K562 (cell line): Measurements from ENCODE around the gene CALY. TPM values are rescaled to one million over a fixed set of nuclear protein-coding genes. Genes with fewer than 3 reads are reported as not detected.

ENCODE experiments used
- ATF1 ChIP-seq, 2 experiments: fragments of 450-650 bp in 1 of 2; IDR thresholded peaks; 2 replicates each; pipeline ENCODE4 v1.6.1; 2016; ENCODE audit warnings: missing compliant biosample characterization in 1 of 2, missing genetic modification characterization in 1 of 2
- CCNT2 ChIP-seq: IDR thresholded peaks from 2 replicates; pipeline ENCODE4 v1.6.1; 2011; ENCODE audit warnings: borderline replicate concordance, low read depth, mild to moderate bottlenecking, moderate library complexity, mixed read lengths, low read length; ENCODE audit not compliant: insufficient read length; ENCODE audit errors: extremely low read depth
- CXXC5 ChIP-seq: fragments of 250-450 bp; sonication (Bioruptor Pico); IDR thresholded peaks from 2 replicates; pipeline ENCODE4 v1.8.0; 2022; ENCODE audit warnings: inconsistent platforms, mild to moderate bottlenecking, moderate library complexity
- DPF2 ChIP-seq: fragments of 450-650 bp; IDR thresholded peaks from 2 replicates; pipeline ENCODE4 v1.6.1; 2016
- HNRNPK ChIP-seq: fragments of 200-400 bp; formaldehyde crosslinking; IDR thresholded peaks from one replicate; pipeline ENCODE4 v1.6.1; 2018; ENCODE audit warnings: mild to moderate bottlenecking, low read depth, low read length; ENCODE audit not compliant: poor library complexity, severe bottlenecking
- MYNN ChIP-seq, 2 experiments: sonication (generic); formaldehyde crosslinking in 1 of 2; IDR thresholded peaks; 2 replicates each; pipeline versions ENCODE4 v1.5.0 to v1.6.1; 2016 to 2020; ENCODE audit warnings: antibody characterized with exemption in 1 of 2, missing genetic modification reagents in 1 of 2
- SMARCA4 ChIP-seq: fragments of 450-650 bp; IDR thresholded peaks from 2 replicates; pipeline ENCODE4 v1.6.1; 2016
- TCF3 ChIP-seq: sonication (generic); formaldehyde crosslinking; IDR thresholded peaks from 2 replicates; pipeline ENCODE4 v1.4.0; 2020; ENCODE audit warnings: mild to moderate bottlenecking, missing genetic modification reagents
- ZNF668 ChIP-seq: fragments of 250-450 bp; sonication (Bioruptor Pico); IDR thresholded peaks from 2 replicates; pipeline ENCODE4 v1.8.0; 2022; ENCODE audit warnings: mild to moderate bottlenecking, inconsistent platforms
- polyA plus RNA-seq, 8 experiments: library from polyadenylated mRNA; depleted of rRNA in 4 of 8; stranded (reverse) in 5 of 8; unstranded in 3 of 8; fragments of >200 nt; fragmentation: Nextera tagmentation in 2 of 8; fragmentation: Illumina TruSeq in 1 of 8; extraction: Ambion mirVana in 2 of 8; extraction: Trizol in 1 of 8; gene quantifications; 2 replicates each; pipeline versions ENCODE4 v1.2.1 to v1.2.3, GENCODE V29; 2011 to 2014; ENCODE audit warnings: inconsistent platforms in 1 of 8, missing spikeins in 1 of 8
- total RNA-seq, 7 experiments: library from RNA; depleted of rRNA in 6 of 7; stranded (reverse); fragments of >200 nt in 6 of 7; fragmentation: Illumina TruSeq in 2 of 7; extraction: Trizol in 2 of 7; gene quantifications; 2 replicates each; pipeline versions ENCODE4 v1.2.1 to v1.2.3, GENCODE V29; 2011 to 2021; ENCODE audit warnings: low replicate concordance in 1 of 7
- TF ChIP-seq, protein P1 (sequence below): sonication (generic); formaldehyde crosslinking; IDR thresholded peaks from 2 replicates; pipeline ENCODE4 v1.8.0; 2023; ENCODE audit warnings: mild to moderate bottlenecking, missing genetic modification reagents
- TF ChIP-seq, protein P2 (sequence below): sonication (generic); formaldehyde crosslinking; IDR thresholded peaks from 2 replicates; pipeline ENCODE4 v1.8.0; 2022; ENCODE audit warnings: missing genetic modification reagents, mild to moderate bottlenecking, moderate library complexity, borderline replicate concordance
- TF ChIP-seq, protein P3 (sequence below), 2 experiments: fragments of 450-650 bp; conservative IDR thresholded peaks; 2 replicates each; pipeline ENCODE4 v1.6.1; 2017; ENCODE audit warnings: mild to moderate bottlenecking in 2 of 2, moderate library complexity in 2 of 2
- TF ChIP-seq, protein P4 (sequence below): fragments of 200-800 bp; sonication (Bioruptor generic); IDR thresholded peaks from 2 replicates; pipeline ENCODE4 v1.6.1; 2017; ENCODE audit warnings: missing genetic modification characterization, missing compliant biosample characterization
- TF ChIP-seq, protein P5 (sequence below), 3 experiments: fragments of 200-800 bp in 1 of 3; sonication (Bioruptor generic) in 1 of 3; sonication (generic) in 1 of 3; formaldehyde crosslinking in 1 of 3; IDR thresholded peaks; 2 replicates each; pipeline versions ENCODE4 v1.6.1 to v1.8.0; 2016 to 2022; ENCODE audit warnings: mild to moderate bottlenecking in 2 of 3, missing compliant biosample characterization in 2 of 3, missing genetic modification characterization in 2 of 3, missing genetic modification reagents in 1 of 3

Gene CALY
- total and polyA plus RNA-seq, 9 of the 15 experiments (the other 6 are each of a cell fraction or from before 2014, with no cell fraction given) = not detected

DNA sequence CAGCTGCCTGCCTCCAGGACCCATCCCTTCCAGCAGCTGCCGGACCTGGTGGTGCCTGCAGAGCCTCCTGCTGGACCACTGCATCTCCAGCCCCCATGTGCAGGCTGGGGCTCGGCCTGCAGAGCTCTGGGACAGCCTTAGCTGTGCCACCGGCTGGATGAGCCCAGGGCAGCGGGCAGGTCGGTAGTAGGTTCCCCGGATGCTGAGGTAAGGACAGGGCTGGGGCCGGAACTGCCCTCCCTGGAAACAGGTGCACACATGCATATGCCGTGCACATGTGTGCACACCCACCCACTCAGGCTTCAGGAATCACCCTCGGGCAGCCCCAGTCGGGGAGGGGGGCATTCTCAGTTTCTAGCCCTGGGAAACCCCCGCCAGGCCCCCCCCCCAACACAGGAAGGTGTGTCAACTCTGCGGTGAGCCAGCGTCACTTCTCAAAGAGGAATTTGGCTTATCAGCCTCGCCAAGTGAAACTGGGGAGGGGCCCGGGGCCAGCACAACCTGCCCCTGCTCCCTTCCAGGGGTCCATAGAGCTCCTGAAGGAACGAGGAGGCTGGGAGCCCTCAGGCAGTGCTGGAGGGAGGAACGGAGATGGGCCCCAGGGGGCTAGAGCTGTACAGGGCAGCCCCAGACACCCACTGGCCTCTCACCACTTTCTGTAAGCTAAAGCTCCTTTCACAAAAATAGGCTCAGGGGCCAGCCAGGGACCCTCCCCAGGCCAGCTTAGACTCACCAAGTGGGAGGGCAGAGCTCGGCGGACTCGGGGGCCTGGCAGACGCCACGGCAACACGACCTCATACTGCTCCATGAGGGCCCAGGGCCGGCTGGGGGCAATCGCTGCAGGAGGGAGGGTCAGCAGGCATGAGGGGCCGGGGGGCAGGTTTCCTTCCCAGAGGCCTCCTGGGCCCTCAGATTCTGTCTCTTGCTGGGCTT is 61.7 kb downstream of the CALY start (continued):
- TF ChIP-seq, protein P1, sequence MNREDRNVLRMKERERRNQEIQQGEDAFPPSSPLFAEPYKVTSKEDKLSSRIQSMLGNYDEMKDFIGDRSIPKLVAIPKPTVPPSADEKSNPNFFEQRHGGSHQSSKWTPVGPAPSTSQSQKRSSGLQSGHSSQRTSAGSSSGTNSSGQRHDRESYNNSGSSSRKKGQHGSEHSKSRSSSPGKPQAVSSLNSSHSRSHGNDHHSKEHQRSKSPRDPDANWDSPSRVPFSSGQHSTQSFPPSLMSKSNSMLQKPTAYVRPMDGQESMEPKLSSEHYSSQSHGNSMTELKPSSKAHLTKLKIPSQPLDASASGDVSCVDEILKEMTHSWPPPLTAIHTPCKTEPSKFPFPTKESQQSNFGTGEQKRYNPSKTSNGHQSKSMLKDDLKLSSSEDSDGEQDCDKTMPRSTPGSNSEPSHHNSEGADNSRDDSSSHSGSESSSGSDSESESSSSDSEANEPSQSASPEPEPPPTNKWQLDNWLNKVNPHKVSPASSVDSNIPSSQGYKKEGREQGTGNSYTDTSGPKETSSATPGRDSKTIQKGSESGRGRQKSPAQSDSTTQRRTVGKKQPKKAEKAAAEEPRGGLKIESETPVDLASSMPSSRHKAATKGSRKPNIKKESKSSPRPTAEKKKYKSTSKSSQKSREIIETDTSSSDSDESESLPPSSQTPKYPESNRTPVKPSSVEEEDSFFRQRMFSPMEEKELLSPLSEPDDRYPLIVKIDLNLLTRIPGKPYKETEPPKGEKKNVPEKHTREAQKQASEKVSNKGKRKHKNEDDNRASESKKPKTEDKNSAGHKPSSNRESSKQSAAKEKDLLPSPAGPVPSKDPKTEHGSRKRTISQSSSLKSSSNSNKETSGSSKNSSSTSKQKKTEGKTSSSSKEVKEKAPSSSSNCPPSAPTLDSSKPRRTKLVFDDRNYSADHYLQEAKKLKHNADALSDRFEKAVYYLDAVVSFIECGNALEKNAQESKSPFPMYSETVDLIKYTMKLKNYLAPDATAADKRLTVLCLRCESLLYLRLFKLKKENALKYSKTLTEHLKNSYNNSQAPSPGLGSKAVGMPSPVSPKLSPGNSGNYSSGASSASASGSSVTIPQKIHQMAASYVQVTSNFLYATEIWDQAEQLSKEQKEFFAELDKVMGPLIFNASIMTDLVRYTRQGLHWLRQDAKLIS (CRISPR knock-in tag) = 0 out of 2 replicates have a peak, but pooled peaks have one; percentile 26
- TF ChIP-seq CCNT2 (peak; percentile 9), ATF1 (CRISPR knock-in tag; IDR thresholded peaks at IDR 0.05) (no peak), ATF1 (tag; IDR thresholded peaks at IDR 0.05) (peak; percentile 37; the same call in 1 of the 2 replicates), HNRNPK (no peak), TCF3 (peak; percentile 51), ZNF668 (CRISPR knock-in tag) (no peak), DPF2 (peak; percentile 37; the same call in 1 of the 2 replicates), MYNN (IDR thresholded peaks at IDR 0.05) (no peak), MYNN (CRISPR knock-in tag; IDR thresholded peaks at IDR 0.05) (no peak), SMARCA4 (0 out of 2 replicates have a peak, but pooled peaks have one; percentile 37), CXXC5 (CRISPR knock-in tag) (0 out of 2 replicates have a peak, but pooled peaks have one; percentile 26)
- TF ChIP-seq, protein P2, sequence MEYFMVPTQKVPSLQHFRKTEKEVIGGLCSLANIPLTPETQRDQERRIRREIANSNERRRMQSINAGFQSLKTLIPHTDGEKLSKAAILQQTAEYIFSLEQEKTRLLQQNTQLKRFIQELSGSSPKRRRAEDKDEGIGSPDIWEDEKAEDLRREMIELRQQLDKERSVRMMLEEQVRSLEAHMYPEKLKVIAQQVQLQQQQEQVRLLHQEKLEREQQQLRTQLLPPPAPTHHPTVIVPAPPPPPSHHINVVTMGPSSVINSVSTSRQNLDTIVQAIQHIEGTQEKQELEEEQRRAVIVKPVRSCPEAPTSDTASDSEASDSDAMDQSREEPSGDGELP (CRISPR knock-in tag) = peak; percentile 15; the same call in 1 of the 2 replicates
- TF ChIP-seq, protein P3, sequence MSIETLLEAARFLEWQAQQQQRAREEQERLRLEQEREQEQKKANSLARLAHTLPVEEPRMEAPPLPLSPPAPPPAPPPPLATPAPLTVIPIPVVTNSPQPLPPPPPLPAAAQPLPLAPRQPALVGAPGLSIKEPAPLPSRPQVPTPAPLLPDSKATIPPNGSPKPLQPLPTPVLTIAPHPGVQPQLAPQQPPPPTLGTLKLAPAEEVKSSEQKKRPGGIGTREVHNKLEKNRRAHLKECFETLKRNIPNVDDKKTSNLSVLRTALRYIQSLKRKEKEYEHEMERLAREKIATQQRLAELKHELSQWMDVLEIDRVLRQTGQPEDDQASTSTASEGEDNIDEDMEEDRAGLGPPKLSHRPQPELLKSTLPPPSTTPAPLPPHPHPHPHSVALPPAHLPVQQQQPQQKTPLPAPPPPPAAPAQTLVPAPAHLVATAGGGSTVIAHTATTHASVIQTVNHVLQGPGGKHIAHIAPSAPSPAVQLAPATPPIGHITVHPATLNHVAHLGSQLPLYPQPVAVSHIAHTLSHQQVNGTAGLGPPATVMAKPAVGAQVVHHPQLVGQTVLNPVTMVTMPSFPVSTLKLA (conservative IDR thresholded peaks at IDR 0.05) = 0 out of 4 replicates have a peak, but pooled peaks of 1 of the 2 experiments have one; percentile 21
- TF ChIP-seq, protein P4, sequence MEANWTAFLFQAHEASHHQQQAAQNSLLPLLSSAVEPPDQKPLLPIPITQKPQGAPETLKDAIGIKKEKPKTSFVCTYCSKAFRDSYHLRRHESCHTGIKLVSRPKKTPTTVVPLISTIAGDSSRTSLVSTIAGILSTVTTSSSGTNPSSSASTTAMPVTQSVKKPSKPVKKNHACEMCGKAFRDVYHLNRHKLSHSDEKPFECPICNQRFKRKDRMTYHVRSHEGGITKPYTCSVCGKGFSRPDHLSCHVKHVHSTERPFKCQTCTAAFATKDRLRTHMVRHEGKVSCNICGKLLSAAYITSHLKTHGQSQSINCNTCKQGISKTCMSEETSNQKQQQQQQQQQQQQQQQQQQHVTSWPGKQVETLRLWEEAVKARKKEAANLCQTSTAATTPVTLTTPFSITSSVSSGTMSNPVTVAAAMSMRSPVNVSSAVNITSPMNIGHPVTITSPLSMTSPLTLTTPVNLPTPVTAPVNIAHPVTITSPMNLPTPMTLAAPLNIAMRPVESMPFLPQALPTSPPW = peak; percentile 91
- TF ChIP-seq, protein P5, sequence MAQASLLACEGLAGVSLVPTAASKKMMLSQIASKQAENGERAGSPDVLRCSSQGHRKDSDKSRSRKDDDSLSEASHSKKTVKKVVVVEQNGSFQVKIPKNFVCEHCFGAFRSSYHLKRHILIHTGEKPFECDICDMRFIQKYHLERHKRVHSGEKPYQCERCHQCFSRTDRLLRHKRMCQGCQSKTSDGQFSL (CRISPR knock-in tag; IDR thresholded peaks at IDR 0.05) = peak; percentile 29; the same call in 1 of the 2 replicates
- TF ChIP-seq, protein P5 (tag; IDR thresholded peaks at IDR 0.05) = no peak
